Progenitor cell of endocrine pancreas (in vitro differentiated cells): Measurements from ENCODE around the gene AGBL1. TPM values are rescaled to one million over a fixed set of nuclear protein-coding genes. Genes with fewer than 3 reads are reported as not detected.

Experiments
- DNase-seq: peaks from one replicate; pipeline ENCODE4 v3.0.0; 2021; ENCODE audit warnings: low spot score; ENCODE audit not compliant: unreplicated experiment
- H3K27ac Mint-ChIP-seq: 2 replicates; pipeline ENCODE4 v1.8.0; 2021; ENCODE audit warnings: mild to moderate bottlenecking, moderate library complexity, mixed read lengths
- H3K27me3 Mint-ChIP-seq: 2 replicates; pipeline ENCODE4 v1.8.0; 2021; ENCODE audit warnings: mixed read lengths
- H3K36me3 Mint-ChIP-seq: 2 replicates; pipeline ENCODE4 v1.8.0; 2022; ENCODE audit warnings: mixed read lengths; ENCODE audit not compliant: insufficient read depth
- H3K4me1 Mint-ChIP-seq: 2 replicates; pipeline ENCODE4 v1.8.0; 2021; ENCODE audit warnings: low read depth, mixed read lengths
- H3K4me3 Mint-ChIP-seq: 2 replicates; pipeline ENCODE4 v1.8.0; 2021; ENCODE audit warnings: low read depth, mild to moderate bottlenecking, moderate library complexity, mixed read lengths
- H3K9me3 Mint-ChIP-seq: 2 replicates; pipeline ENCODE4 v1.8.0; 2021; ENCODE audit warnings: low read depth, mixed read lengths
- CTCF ChIP-seq: fragments of 200-600 bp; sonication (generic); IDR thresholded peaks from one replicate; pipeline ENCODE4 v1.5.0; 2021; ENCODE audit warnings: antibody characterized with exemption, mild to moderate bottlenecking; ENCODE audit not compliant: unreplicated experiment
- total RNA-seq: library from RNA; stranded (reverse); gene quantifications from 2 replicates; pipeline ENCODE4 v1.2.1, GENCODE V29; 2021

AGBL1 gene
- total RNA-seq, 1 donor from 2014 or later = not detected

GRCh38 chr15:86125775-86126174 lies 46.1 kb downstream of the AGBL1 start:
- Mint-ChIP-seq H3K9me3 (no peaks in the 10 kb centered on the region), H3K27me3 (peaks cover 5% of the 10 kb centered on the region), H3K4me3 (no peak overlapping the region), H3K36me3 (no peaks in the 10 kb centered on the region), H3K27ac (no peak overlapping the region), H3K4me1 (peaks cover 4% of the 10 kb centered on the region)
- DNase-seq = no peak
- no peak for TF ChIP-seq CTCF

- H3K27me3 Mint-ChIP-seq = peaks cover 3% of the 10 kb centered on the region
- H3K4me3 Mint-ChIP-seq = no peak overlapping the region
- no peak overlapping the region for H3K27ac Mint-ChIP-seq
- no peaks in the 10 kb centered on the region for H3K9me3 Mint-ChIP-seq
- no peaks in the 10 kb centered on the region for H3K36me3 Mint-ChIP-seq
- no peak for TF ChIP-seq CTCF
- no peak for DNase-seq
- H3K4me1 Mint-ChIP-seq = no peaks in the 10 kb centered on the region
These were observed 47.9 kb downstream of the AGBL1 start for GRCh38 chr15:86127547-86127946.

GRCh38 chr15:86135041-86135440 lies 55.4 kb downstream of the AGBL1 start:
- Mint-ChIP-seq H3K4me3 (no peak overlapping the region), H3K4me1 (no peaks in the 10 kb centered on the region), H3K27ac (no peak overlapping the region), H3K27me3 (peaks cover 4% of the 10 kb centered on the region), H3K9me3 (no peaks in the 10 kb centered on the region), H3K36me3 (no peaks in the 10 kb centered on the region)
- TF ChIP-seq CTCF = no peak
- DNase-seq = no peak

GRCh38 chr15:86136861-86137260 lies 57.2 kb downstream of the AGBL1 start:
- H3K9me3 Mint-ChIP-seq = no peaks in the 10 kb centered on the region
- no peak overlapping the region for H3K4me3 Mint-ChIP-seq
- no peaks in the 10 kb centered on the region for H3K4me1 Mint-ChIP-seq
- DNase-seq = no peak
- H3K27me3 Mint-ChIP-seq = peaks cover 4% of the 10 kb centered on the region
- no peak for TF ChIP-seq CTCF
- no peaks in the 10 kb centered on the region for H3K36me3 Mint-ChIP-seq
- H3K27ac Mint-ChIP-seq = no peak overlapping the region

GRCh38 chr15:86138798-86139197 lies 59.1 kb downstream of the AGBL1 start:
- TF ChIP-seq CTCF = no peak
- H3K4me1 Mint-ChIP-seq = no peaks in the 10 kb centered on the region
- H3K4me3 Mint-ChIP-seq = no peak overlapping the region
- DNase-seq = no peak
- H3K27me3 Mint-ChIP-seq = peaks cover 4% of the 10 kb centered on the region
- no peak overlapping the region for H3K27ac Mint-ChIP-seq
- no peaks in the 10 kb centered on the region for H3K36me3 Mint-ChIP-seq
- H3K9me3 Mint-ChIP-seq = no peaks in the 10 kb centered on the region
